CD8-positive, alpha-beta memory T cell (primary cell): ENCODE data around the gene OSBPL10. TPM values are rescaled to one million over a fixed set of nuclear protein-coding genes. Genes with fewer than 3 reads are reported as not detected.
A peak's percentile ranks its signal among the peaks of the same experiment; 100 is the strongest.

Experiments used
- CTCF ChIA-PET: fragments of 350-600 bp; sonication (Branson Sonifier 250); formaldehyde crosslinking; loops from one replicate; lab custom pipeline; 2021; ENCODE audit warnings: antibody characterized with exemption; lab: Charles Lee
- POLR2A ChIA-PET: fragments of 350-600 bp; sonication (Branson Sonifier 250); formaldehyde crosslinking; loops from one replicate; lab custom pipeline; 2021; ENCODE audit warnings: antibody characterized with exemption; lab: Charles Lee
- DNase-seq, 5 donors: peaks; one replicate each; pipeline versions ENCODE4 v3.0.0 to v3.0.0-alpha.2; 2020 to 2022; ENCODE audit warnings: mixed read lengths in 1 of 5
- H3K27ac ChIP-seq: one replicate; pipeline ENCODE4 v1.7.0; 2013; ENCODE audit warnings: low read depth, mild to moderate bottlenecking, low read length, moderate library complexity
- H3K27me3 ChIP-seq: 2 replicates; pipeline ENCODE4 v1.7.0; 2013; ENCODE audit warnings: low read length, mild to moderate bottlenecking; ENCODE audit not compliant: insufficient read depth, poor library complexity, severe bottlenecking
- H3K36me3 ChIP-seq: 2 replicates; pipeline ENCODE4 v1.7.0; 2013; ENCODE audit warnings: mild to moderate bottlenecking, low read length, moderate library complexity; ENCODE audit not compliant: insufficient read depth
- H3K4me1 ChIP-seq: 2 replicates; pipeline ENCODE4 v1.7.0; 2013; ENCODE audit warnings: mild to moderate bottlenecking, low read length, moderate library complexity; ENCODE audit not compliant: insufficient read depth
- H3K4me3 ChIP-seq: 2 replicates; pipeline ENCODE4 v1.7.0; 2013; ENCODE audit warnings: mild to moderate bottlenecking, low read length
- H3K9me3 ChIP-seq: 2 replicates; pipeline ENCODE4 v1.7.0; 2013; ENCODE audit warnings: mild to moderate bottlenecking, low read length
- H3K27ac Mint-ChIP-seq, 8 donors: one replicate each; pipeline ENCODE4 v1.8.0; 2020 to 2021; ENCODE audit warnings: mixed read lengths in 8 of 8, mild to moderate bottlenecking in 6 of 8, inconsistent platforms in 3 of 8, moderate library complexity in 3 of 8
- H3K27me3 Mint-ChIP-seq, 2 donors: one replicate each; pipeline ENCODE4 v1.8.0; 2020 to 2021; ENCODE audit warnings: mixed read lengths in 2 of 2, mild to moderate bottlenecking in 1 of 2, moderate library complexity in 1 of 2
- H3K36me3 Mint-ChIP-seq, 3 donors: one replicate each; pipeline ENCODE4 v1.8.0; 2020 to 2021; ENCODE audit warnings: mixed read lengths in 3 of 3, inconsistent platforms in 1 of 3, mild to moderate bottlenecking in 1 of 3
- H3K4me1 Mint-ChIP-seq, 3 donors: one replicate each; pipeline ENCODE4 v1.8.0; 2020 to 2021; ENCODE audit warnings: mixed read lengths in 3 of 3, inconsistent platforms in 1 of 3, mild to moderate bottlenecking in 1 of 3
- H3K4me3 Mint-ChIP-seq, 7 donors: one replicate each; pipeline ENCODE4 v1.8.0; 2020 to 2021; ENCODE audit warnings: mixed read lengths in 7 of 7, mild to moderate bottlenecking in 6 of 7, moderate library complexity in 4 of 7, inconsistent platforms in 2 of 7
- H3K9me3 Mint-ChIP-seq, 5 donors: one replicate each; pipeline ENCODE4 v1.8.0; 2020 to 2022; ENCODE audit warnings: mixed read lengths in 5 of 5, mild to moderate bottlenecking in 3 of 5, moderate library complexity in 2 of 5, inconsistent platforms in 1 of 5
- polyA plus RNA-seq: library from polyadenylated mRNA; unstranded; fragments of 300-500 nt; fragmentation: Illumina TruSeq; gene quantifications from one replicate; pipeline ENCODE4 v1.2.3, GENCODE V29; 2021
- total RNA-seq, 2 experiments: library from RNA; stranded (reverse); gene quantifications; one replicate each; pipeline ENCODE4 v1.2.3, GENCODE V29; 2021

The OSBPL10 gene
- total and polyA plus RNA-seq, 3 experiments from 2014 or later, result 0.12 to 3.0 (median 2.6) TPM

DNA sequence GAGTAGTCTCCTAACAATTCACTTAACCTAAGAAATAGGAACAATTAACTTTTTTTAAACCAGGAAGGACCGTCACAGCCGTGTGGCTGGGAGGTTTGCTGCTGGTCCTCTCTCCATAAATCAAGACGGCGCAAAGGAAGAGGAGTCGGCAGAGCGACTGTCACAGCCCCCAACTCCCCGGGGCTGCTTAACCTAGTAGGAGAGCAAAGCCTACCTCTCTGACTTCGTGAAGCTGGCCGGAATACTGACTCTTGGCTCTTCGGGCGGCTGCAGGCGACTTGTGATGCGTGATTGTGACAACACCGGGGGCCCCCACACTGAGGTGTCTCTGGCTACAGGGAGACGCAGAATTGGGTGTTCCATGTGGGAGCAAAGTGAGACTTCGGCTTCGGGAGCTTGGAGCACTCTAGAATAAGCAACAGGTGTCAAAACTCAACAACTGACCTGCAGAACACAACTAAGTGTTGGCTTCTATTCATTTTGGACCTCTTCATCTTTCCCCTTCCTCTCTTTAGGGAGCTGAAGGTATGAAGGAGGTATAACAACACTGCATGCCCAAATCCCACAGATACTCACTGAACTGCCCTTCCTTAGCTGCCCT, 151.1 kb downstream of the OSBPL10 start:
- peaks cover 5 to 27% of the 10 kb centered on the region in 2 donors for H3K27me3 Mint-ChIP-seq
- Histone ChIP-seq H3K4me1 (no peaks in the 10 kb centered on the region), H3K27ac (no peak overlapping the region), H3K36me3 (no peaks in the 10 kb centered on the region), H3K9me3 (no peaks in the 10 kb centered on the region), H3K27me3 (no peaks in the 10 kb centered on the region), H3K4me3 (no peak overlapping the region)
- no peak overlapping the region for H3K27ac Mint-ChIP-seq
- H3K4me1 Mint-ChIP-seq, result peaks cover 0 to 3% (median 0%) of the 10 kb centered on the region in 3 donors
- no peaks in the 10 kb centered on the region for H3K36me3 Mint-ChIP-seq
- no peak overlapping the region for H3K4me3 Mint-ChIP-seq
- no peak for DNase-seq
- ChIA-PET POLR2A (no interaction called here), CTCF (no interaction called here)
- no peaks in the 10 kb centered on the region for H3K9me3 Mint-ChIP-seq

DNA sequence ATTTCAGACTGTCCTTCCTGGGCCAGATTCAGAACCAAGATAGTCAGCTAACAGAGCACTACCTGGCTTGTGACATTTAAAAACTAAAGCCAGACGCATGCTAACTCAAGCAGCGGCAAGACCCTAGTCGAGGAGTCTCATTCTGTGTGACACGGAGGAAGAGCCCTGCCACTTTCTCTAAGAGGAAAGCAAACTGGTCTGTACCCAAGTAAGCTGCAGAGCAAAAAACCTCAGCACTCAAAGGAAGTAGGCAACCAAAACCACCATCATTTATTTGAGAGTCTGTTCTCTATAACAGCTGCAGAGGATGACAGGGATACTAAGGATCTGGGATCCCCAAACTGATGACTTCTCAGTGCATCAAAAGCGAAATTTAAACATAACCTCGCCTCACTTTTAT, 152.1 kb downstream of the OSBPL10 start:
- no peaks in the 10 kb centered on the region for H3K27me3 ChIP-seq
- Mint-ChIP-seq H3K27ac (peak overlapping the region in 1 of 8 donors; percentile 79), H3K27me3 (peaks cover 9 to 35% of the 10 kb centered on the region in 2 donors), H3K4me3 (peak overlapping the region in 1 of 7 donors; percentile 2), H3K4me1 (peaks cover 0 to 3% (median 0%) of the 10 kb centered on the region in 3 donors), H3K9me3 (no peaks in the 10 kb centered on the region), H3K36me3 (no peaks in the 10 kb centered on the region)
- POLR2A ChIA-PET, result no interaction called here
- H3K36me3 ChIP-seq, result no peaks in the 10 kb centered on the region
- H3K9me3 ChIP-seq, result no peaks in the 10 kb centered on the region
- no peaks in the 10 kb centered on the region for H3K4me1 ChIP-seq
- DNase-seq, result no peak
- no peak overlapping the region for H3K4me3 ChIP-seq
- no peak overlapping the region for H3K27ac ChIP-seq
- CTCF ChIA-PET, result no interaction called here

DNA sequence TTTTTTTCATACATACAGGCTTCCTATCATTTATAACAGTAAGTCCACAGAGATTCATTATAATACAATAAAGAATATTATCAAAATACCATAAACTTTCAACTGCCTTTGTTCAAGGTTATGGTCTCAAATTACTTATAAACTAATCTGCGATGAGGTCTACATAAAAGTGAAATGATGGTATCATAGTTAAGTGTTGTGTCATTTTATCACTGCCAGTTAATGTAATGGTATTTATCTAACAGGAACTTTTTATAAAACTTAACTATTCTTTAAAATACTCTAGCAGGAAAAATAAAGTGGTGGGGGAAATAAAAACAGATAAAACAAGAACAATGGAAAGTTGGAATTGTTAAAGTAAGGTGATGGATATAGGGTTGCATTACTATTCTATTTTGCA, 153.1 kb downstream of the OSBPL10 start:
- CTCF ChIA-PET, result no interaction called here
- POLR2A ChIA-PET, result no interaction called here
- H3K36me3 ChIP-seq, result no peaks in the 10 kb centered on the region
- Mint-ChIP-seq H3K4me3 (no peak overlapping the region), H3K27me3 (peaks cover 9 to 35% of the 10 kb centered on the region in 2 donors), H3K27ac (no peak overlapping the region), H3K9me3 (no peaks in the 10 kb centered on the region), H3K36me3 (no peaks in the 10 kb centered on the region), H3K4me1 (peaks cover 0 to 3% (median 0%) of the 10 kb centered on the region in 3 donors)
- H3K9me3 ChIP-seq, result no peaks in the 10 kb centered on the region
- H3K4me3 ChIP-seq, result no peak overlapping the region
- no peak overlapping the region for H3K27ac ChIP-seq
- no peaks in the 10 kb centered on the region for H3K4me1 ChIP-seq
- no peak for DNase-seq
- H3K27me3 ChIP-seq, result no peaks in the 10 kb centered on the region

DNA sequence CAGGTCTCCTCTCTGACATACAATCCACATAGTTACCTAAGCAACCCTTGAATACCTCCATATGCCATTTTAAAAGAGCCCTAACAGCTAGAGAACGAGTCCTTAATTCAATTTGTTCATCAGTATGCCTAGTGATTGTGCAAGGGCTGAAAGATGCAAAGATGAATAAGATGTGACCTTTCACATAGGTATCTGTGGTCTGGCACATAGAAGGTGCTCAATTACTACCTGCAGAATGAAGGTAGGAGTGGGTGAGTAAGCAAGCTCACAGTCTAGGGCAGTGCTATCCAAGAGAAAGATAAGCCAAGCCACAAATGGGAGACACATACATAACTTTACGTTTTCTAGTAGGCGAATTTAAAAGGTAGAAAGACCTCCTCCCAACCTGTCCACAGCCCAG, 157.9 kb downstream of the OSBPL10 start:
- Histone ChIP-seq H3K27ac (no peak overlapping the region), H3K9me3 (no peaks in the 10 kb centered on the region), H3K36me3 (no peaks in the 10 kb centered on the region), H3K27me3 (no peaks in the 10 kb centered on the region), H3K4me3 (no peak overlapping the region), H3K4me1 (no peaks in the 10 kb centered on the region)
- Mint-ChIP-seq H3K27ac (no peak overlapping the region), H3K4me1 (no peaks in the 10 kb centered on the region), H3K36me3 (no peaks in the 10 kb centered on the region), H3K9me3 (no peaks in the 10 kb centered on the region), H3K27me3 (peaks cover 16 to 30% of the 10 kb centered on the region in 2 donors), H3K4me3 (no peak overlapping the region)
- ChIA-PET CTCF (interaction anchor here (0.8 kb wide), 1 partner anchor 14 kb away, joined by 3 read pairs; no protein-coding TSS in a partner anchor), POLR2A (no interaction called here)
- no peak for DNase-seq

DNA sequence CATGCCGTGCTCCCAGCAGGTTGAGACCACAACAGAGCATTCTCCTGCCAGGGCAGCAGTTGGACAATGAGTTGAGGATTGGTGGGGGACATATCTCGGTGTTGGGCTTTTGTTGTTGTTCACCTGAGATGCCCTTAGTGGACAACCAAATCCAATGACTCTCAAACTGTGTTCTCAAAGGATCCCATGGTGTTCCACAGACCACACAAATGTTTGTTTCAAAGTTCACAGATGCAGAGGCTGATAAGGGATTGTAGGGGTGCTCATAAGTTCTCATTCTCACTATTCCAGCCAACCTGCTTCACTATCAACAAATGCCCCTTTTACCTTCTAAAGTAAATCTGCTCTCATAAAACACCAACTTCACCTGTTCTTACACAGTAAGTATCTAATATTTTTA, 159.9 kb downstream of the OSBPL10 start:
- Mint-ChIP-seq H3K4me3 (no peak overlapping the region), H3K27me3 (peaks cover 12 to 20% of the 10 kb centered on the region in 2 donors), H3K27ac (no peak overlapping the region), H3K9me3 (no peaks in the 10 kb centered on the region), H3K4me1 (peaks cover 0 to 2% (median 0%) of the 10 kb centered on the region in 3 donors), H3K36me3 (no peaks in the 10 kb centered on the region)
- no peaks in the 10 kb centered on the region for H3K9me3 ChIP-seq
- no peak overlapping the region for H3K27ac ChIP-seq
- H3K27me3 ChIP-seq, result no peaks in the 10 kb centered on the region
- DNase-seq, result no peak
- peaks cover 7% of the 10 kb centered on the region for H3K4me1 ChIP-seq
- ChIA-PET CTCF (no interaction called here), POLR2A (no interaction called here)
- H3K4me3 ChIP-seq, result no peak overlapping the region
- H3K36me3 ChIP-seq, result no peaks in the 10 kb centered on the region

DNA sequence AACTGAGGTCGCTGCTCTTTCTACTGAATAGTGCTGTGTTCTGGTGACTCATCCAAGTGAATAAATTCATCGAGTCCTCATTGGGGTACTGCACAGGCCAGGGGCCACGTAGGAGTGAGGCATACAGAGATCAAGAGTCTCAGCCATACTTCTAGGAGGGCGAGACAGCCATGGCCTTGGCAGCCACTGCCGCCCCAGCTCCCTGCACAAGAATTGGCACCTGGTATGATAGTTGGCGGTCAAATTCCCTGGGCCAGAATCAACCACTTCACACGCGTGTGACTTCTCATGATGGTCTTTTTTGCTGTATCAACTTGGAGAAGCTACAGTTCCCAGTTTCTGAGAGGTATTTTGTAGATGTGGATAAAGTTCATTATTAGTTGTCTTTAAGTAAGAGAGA, 161.6 kb downstream of the OSBPL10 start:
- H3K4me3 ChIP-seq, result no peak overlapping the region
- peaks cover 18% of the 10 kb centered on the region for H3K4me1 ChIP-seq
- Mint-ChIP-seq H3K27ac (no peak overlapping the region), H3K4me3 (no peak overlapping the region), H3K4me1 (peaks cover 0 to 9% (median 0%) of the 10 kb centered on the region in 3 donors), H3K27me3 (peaks cover 8 to 10% of the 10 kb centered on the region in 2 donors), H3K9me3 (no peaks in the 10 kb centered on the region), H3K36me3 (no peaks in the 10 kb centered on the region)
- no peak overlapping the region for H3K27ac ChIP-seq
- no peaks in the 10 kb centered on the region for H3K27me3 ChIP-seq
- POLR2A ChIA-PET, result no interaction called here
- no peaks in the 10 kb centered on the region for H3K9me3 ChIP-seq
- CTCF ChIA-PET, result no interaction called here
- DNase-seq, result no peak
- no peaks in the 10 kb centered on the region for H3K36me3 ChIP-seq

DNA sequence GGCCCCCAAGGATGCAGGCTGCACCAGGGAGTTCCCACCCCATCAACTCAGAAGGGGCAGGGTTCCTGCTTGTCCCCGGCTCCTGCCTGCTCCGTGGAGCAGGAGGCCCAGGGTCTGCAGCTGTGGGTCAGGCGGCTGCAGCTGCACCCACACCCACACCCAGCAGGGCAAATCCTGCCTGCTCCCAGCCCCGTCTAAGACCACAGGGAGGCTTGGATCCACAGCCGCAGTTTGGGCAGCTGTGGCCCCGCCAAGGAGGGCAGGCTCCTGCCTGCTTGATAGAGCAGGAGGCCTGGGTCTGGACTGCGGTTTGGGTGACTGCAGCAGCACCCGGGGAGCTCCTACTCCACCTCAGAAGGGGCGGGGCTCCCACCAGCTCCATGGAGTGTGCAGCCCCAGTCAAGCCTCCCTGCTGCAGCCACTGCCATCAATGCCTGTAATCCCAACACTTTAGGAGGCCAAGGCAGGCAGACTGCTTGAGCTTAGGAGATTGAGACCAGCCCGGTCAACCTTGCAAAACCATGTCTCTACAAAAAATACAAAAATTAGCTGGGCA, 163.6 kb downstream of the OSBPL10 start:
- peaks cover 8 to 12% of the 10 kb centered on the region in 2 donors for H3K27me3 Mint-ChIP-seq
- Histone ChIP-seq H3K4me3 (no peak overlapping the region), H3K36me3 (no peaks in the 10 kb centered on the region), H3K27ac (no peak overlapping the region), H3K9me3 (no peaks in the 10 kb centered on the region), H3K27me3 (no peaks in the 10 kb centered on the region), H3K4me1 (peaks cover 18% of the 10 kb centered on the region)
- H3K27ac Mint-ChIP-seq, result no peak overlapping the region
- no peak overlapping the region for H3K4me3 Mint-ChIP-seq
- CTCF ChIA-PET, result no interaction called here
- no peaks in the 10 kb centered on the region for H3K36me3 Mint-ChIP-seq
- POLR2A ChIA-PET, result no interaction called here
- H3K4me1 Mint-ChIP-seq, result peaks cover 0 to 9% (median 0%) of the 10 kb centered on the region in 3 donors
- no peaks in the 10 kb centered on the region for H3K9me3 Mint-ChIP-seq
- DNase-seq, result no peak

DNA sequence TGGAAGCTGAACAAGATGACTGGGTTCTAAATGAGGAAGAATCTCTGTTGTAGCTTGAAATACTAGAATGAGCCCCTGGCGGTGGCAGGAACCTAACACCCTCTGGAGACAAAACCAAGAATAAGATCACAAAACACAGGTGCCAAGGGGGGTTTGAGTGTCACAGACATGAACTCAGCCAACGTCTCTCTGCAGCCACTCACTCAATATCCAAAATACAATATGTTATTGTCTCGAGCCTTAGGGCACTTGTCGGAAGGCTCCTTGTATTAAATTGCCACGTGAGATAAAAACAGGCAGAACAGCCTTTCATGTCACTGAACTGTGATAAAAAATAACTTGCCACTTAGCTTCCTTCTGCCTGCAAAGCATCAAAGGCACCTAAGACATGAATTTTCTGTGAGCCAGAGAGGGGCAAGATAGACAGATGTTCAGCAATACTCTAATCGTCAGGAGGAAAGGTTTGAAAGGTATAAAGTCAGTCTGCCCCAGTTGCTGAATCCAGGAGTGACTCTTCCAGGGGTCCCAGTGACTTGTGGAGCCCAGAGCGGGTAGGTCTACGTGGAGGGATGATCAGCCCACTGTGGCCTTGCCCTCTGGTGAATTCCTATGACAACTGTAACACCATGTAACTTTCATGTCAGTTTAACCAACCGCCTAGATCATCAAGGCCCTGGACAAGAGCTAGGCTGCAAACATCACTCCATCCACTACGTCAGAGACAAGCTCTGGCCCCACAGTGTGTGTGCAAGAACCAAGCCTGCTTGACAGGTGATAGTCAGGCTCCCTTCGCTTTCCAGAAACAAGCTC, 165.2 kb downstream of the OSBPL10 start:
- Mint-ChIP-seq H3K4me3 (peak overlapping the region in 1 of 7 donors; percentile 44), H3K36me3 (no peaks in the 10 kb centered on the region), H3K27ac (peak overlapping the region in 3 of 8 donors; percentile 10 to 23 (median 20)), H3K4me1 (peaks cover 0 to 9% (median 0%) of the 10 kb centered on the region in 3 donors), H3K27me3 (peaks cover 9 to 15% of the 10 kb centered on the region in 2 donors), H3K9me3 (no peaks in the 10 kb centered on the region)
- H3K9me3 ChIP-seq, result no peaks in the 10 kb centered on the region
- POLR2A ChIA-PET, result no interaction called here
- DNase-seq, result peak in 1 of 5 donors; percentile 12
- no peak overlapping the region for H3K4me3 ChIP-seq
- CTCF ChIA-PET, result no interaction called here
- no peaks in the 10 kb centered on the region for H3K27me3 ChIP-seq
- no peak overlapping the region for H3K27ac ChIP-seq
- H3K4me1 ChIP-seq, result peaks cover 18% of the 10 kb centered on the region
- no peaks in the 10 kb centered on the region for H3K36me3 ChIP-seq
